Keratinocyte (primary cell): ENCODE measurements around the gene PLPPR1. TPM values are rescaled to one million over a fixed set of nuclear protein-coding genes. Genes with fewer than 3 reads are reported as not detected.
A peak's percentile ranks its signal among the peaks of the same experiment; 100 is the strongest.

Experiments
- DNase-seq: peaks from one replicate; pipeline ENCODE4 v3.0.0-alpha.2; 2011; ENCODE audit warnings: low read depth, missing footprints, low spot score
- FAIRE-seq: peaks from 2 replicates; lab custom pipeline; 2011; peaks lifted over from hg19 to GRCh38; lab: Jason Lieb, UNC
- H2AFZ ChIP-seq: 2 replicates; pipeline ENCODE4 v1.6.0; 2012; ENCODE audit warnings: low read length, control low read depth, inconsistent platforms; ENCODE audit not compliant: control insufficient read depth
- H3K27ac ChIP-seq: 2 replicates; pipeline ENCODE4 v1.5.1; 2011; ENCODE audit warnings: low read length; ENCODE audit not compliant: control insufficient read depth, insufficient read depth
- H3K27me3 ChIP-seq: 3 replicates; pipeline ENCODE4 v1.6.0; 2011; ENCODE audit warnings: low read length; ENCODE audit not compliant: control insufficient read depth, insufficient read depth; ENCODE audit errors: extremely low read depth
- H3K36me3 ChIP-seq, 2 experiments: 2 replicates in 1 of 2; 3 replicates in 1 of 2; pipeline ENCODE4 v1.5.1; 2011; ENCODE audit warnings: low read length in 2 of 2, mild to moderate bottlenecking in 1 of 2; ENCODE audit not compliant: control insufficient read depth in 2 of 2, insufficient read depth in 2 of 2; ENCODE audit errors: extremely low read depth in 1 of 2
- H3K4me1 ChIP-seq: 3 replicates; pipeline ENCODE4 v1.5.1; 2011; ENCODE audit warnings: low read length; ENCODE audit not compliant: control insufficient read depth, insufficient read depth; ENCODE audit errors: extremely low read depth
- H3K4me2 ChIP-seq: 3 replicates; pipeline ENCODE4 v1.6.0; 2011; ENCODE audit warnings: low read depth, low read length; ENCODE audit not compliant: control insufficient read depth, insufficient read depth; ENCODE audit errors: extremely low read depth
- H3K4me3 ChIP-seq, 3 experiments: fragments of 200-600 bp in 1 of 3; sonication (generic) in 1 of 3; 2 replicates in 2 of 3; 3 replicates in 1 of 3; pipeline ENCODE4 v1.5.1; 2011 to 2016; ENCODE audit warnings: low read length in 3 of 3, mild to moderate bottlenecking in 3 of 3, control low read depth in 2 of 3, inconsistent platforms in 1 of 3, low read depth in 1 of 3, mixed read lengths in 1 of 3, mixed run types in 1 of 3, moderate library complexity in 1 of 3; ENCODE audit not compliant: control insufficient read depth in 2 of 3, insufficient read depth in 2 of 3; ENCODE audit errors: extremely low read depth in 1 of 3
- H3K79me2 ChIP-seq: 2 replicates; pipeline ENCODE4 v1.6.0; 2012; ENCODE audit warnings: low read length; ENCODE audit not compliant: control insufficient read depth, insufficient read depth
- H3K9ac ChIP-seq: 3 replicates; pipeline ENCODE4 v1.6.0; 2011; ENCODE audit warnings: low read length; ENCODE audit not compliant: control insufficient read depth, insufficient read depth; ENCODE audit errors: extremely low read depth
- H3K9me1 ChIP-seq: 3 replicates; pipeline ENCODE4 v1.6.0; 2011; ENCODE audit warnings: low read length; ENCODE audit not compliant: control insufficient read depth, insufficient read depth; ENCODE audit errors: extremely low read depth
- H3K9me3 ChIP-seq: 2 replicates; pipeline ENCODE4 v1.5.1; 2012; ENCODE audit warnings: low read depth, low read length; ENCODE audit not compliant: control insufficient read depth
- H4K20me1 ChIP-seq: 3 replicates; pipeline ENCODE4 v1.6.0; 2011; ENCODE audit warnings: low read length; ENCODE audit not compliant: control insufficient read depth, insufficient read depth; ENCODE audit errors: extremely low read depth
- EZH2 ChIP-seq: IDR thresholded peaks from one replicate; pipeline ENCODE4 v1.6.1; 2012; ENCODE audit warnings: inconsistent platforms, mild to moderate bottlenecking, low read length, moderate library complexity
- dilution Hi-C: fragments of 300-500 bp; cut with MboI; formaldehyde crosslinking; loops from one replicate; pipeline ENCODE4 v1.7.0; 2020; ENCODE audit warnings: low sequenced_read_pairs; ENCODE audit not compliant: extremely low pct_ligation_motif_present
- polyA plus RNA-seq, 5 experiments: library from polyadenylated mRNA; depleted of rRNA in 3 of 5; stranded (reverse) in 3 of 5; stranded (forward) in 1 of 5; unstranded in 1 of 5; fragments of >200 nt; gene quantifications; 1 replicate in 1 of 5; 2 replicates in 3 of 5; 3 replicates in 1 of 5; pipeline versions ENCODE4 v1.2.1 to v1.2.3, GENCODE V29; 2011 to 2012; ENCODE audit warnings: missing spikeins in 2 of 5, low read depth in 1 of 5, low replicate concordance in 1 of 5
- TF ChIP-seq, protein P1 (sequence below), 3 experiments: IDR thresholded peaks in 1 of 3; conservative IDR thresholded peaks in 1 of 3; optimal IDR thresholded peaks in 1 of 3; 2 replicates in 2 of 3; 3 replicates in 1 of 3; pipeline versions ENCODE3 to v1.5.1; 2011; ENCODE audit warnings: low read length in 3 of 3, mild to moderate bottlenecking in 3 of 3, moderate library complexity in 2 of 3, control low read depth in 1 of 3, inconsistent platforms in 1 of 3; ENCODE audit not compliant: insufficient read depth in 2 of 3; ENCODE audit errors: extremely low read depth in 1 of 3

PLPPR1 gene
- polyA plus RNA-seq, 1 donor (not counting 4 experiments of a cell fraction or from before 2014, with no cell fraction given) = not detected

DNA sequence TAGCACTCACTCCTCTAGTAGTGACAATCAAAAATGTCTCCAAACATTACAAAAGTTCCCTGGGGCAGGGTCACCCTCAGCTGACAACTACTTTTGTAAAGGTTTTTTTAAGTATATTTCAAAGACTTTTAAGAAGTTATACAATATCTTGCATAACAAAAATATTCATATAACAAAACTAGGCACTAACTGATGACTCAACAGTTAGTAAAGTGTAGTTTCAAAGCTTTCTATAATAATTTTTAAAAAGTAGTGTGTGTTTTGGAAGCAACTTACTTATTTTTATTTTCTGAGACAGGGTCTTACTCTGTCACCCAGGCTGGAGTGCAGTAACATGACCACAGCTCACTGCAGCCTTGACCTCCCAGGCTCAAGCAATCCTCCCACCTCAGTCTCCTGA, 271.4 kb downstream of the PLPPR1 start:
- TF ChIP-seq, protein P1, sequence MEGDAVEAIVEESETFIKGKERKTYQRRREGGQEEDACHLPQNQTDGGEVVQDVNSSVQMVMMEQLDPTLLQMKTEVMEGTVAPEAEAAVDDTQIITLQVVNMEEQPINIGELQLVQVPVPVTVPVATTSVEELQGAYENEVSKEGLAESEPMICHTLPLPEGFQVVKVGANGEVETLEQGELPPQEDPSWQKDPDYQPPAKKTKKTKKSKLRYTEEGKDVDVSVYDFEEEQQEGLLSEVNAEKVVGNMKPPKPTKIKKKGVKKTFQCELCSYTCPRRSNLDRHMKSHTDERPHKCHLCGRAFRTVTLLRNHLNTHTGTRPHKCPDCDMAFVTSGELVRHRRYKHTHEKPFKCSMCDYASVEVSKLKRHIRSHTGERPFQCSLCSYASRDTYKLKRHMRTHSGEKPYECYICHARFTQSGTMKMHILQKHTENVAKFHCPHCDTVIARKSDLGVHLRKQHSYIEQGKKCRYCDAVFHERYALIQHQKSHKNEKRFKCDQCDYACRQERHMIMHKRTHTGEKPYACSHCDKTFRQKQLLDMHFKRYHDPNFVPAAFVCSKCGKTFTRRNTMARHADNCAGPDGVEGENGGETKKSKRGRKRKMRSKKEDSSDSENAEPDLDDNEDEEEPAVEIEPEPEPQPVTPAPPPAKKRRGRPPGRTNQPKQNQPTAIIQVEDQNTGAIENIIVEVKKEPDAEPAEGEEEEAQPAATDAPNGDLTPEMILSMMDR (optimal IDR thresholded peaks at IDR 0.05 in 1 of 3, IDR thresholded peaks at IDR 0.05 in 1 of 3, conservative IDR thresholded peaks at IDR 0.05 in 1 of 3; ENCODE audit: extremely low read depth in 1 of 3, insufficient read depth in 2 of 3, low read length in 3 of 3) = no peak
- TF ChIP-seq EZH2 = no peak
- Histone ChIP-seq H3K79me2 (no peaks in the 10 kb centered on the region), H3K4me3 (no peak overlapping the region), H3K4me1 (no peaks in the 10 kb centered on the region), H3K27ac (no peak overlapping the region), H3K4me2 (no peak overlapping the region), H4K20me1 (no peaks in the 10 kb centered on the region), H3K27me3 (no peaks in the 10 kb centered on the region), H3K9ac (no peak overlapping the region), H3K36me3 (no peaks in the 10 kb centered on the region), H3K9me1 (no peaks in the 10 kb centered on the region), H3K9me3 (no peaks in the 10 kb centered on the region), H2AFZ (no peak overlapping the region)
- dilution Hi-C loops = no loop called here
- DNase-seq = no peak
- FAIRE-seq = no peak

DNA sequence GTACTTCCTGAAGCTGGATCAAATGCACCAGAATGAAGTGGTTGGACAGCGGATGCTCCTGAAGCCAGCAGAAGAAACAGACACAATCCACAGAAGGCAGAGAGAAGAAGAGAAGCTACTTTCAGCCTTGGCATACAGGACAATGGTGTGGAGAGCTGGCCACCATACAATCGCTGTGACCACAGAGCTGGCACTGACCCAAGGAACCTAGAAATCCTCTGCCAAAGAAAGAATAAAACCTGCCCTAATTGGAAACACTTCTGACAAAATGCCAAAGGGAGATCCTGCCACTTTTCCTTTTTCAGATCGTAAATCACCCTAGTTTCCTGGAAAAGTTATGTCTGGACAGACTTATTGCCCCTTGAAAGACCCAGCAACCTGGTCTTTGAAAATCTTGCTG, 278.5 kb downstream of the PLPPR1 start:
- H3K9ac ChIP-seq = no peak overlapping the region
- no peak for FAIRE-seq
- H3K36me3 ChIP-seq = no peaks in the 10 kb centered on the region
- H3K4me2 ChIP-seq = peak overlapping the region; percentile 39
- dilution Hi-C loops = no loop called here
- H3K4me3 ChIP-seq = peak overlapping the region in 1 of 3 experiments; percentile 41
- H2AFZ ChIP-seq = no peak overlapping the region
- no peaks in the 10 kb centered on the region for H3K27me3 ChIP-seq
- H4K20me1 ChIP-seq = no peaks in the 10 kb centered on the region
- DNase-seq = no peak
- no peak overlapping the region for H3K27ac ChIP-seq
- H3K9me3 ChIP-seq = no peaks in the 10 kb centered on the region
- no peaks in the 10 kb centered on the region for H3K9me1 ChIP-seq
- TF ChIP-seq, protein P1 (optimal IDR thresholded peaks at IDR 0.05 in 1 of 3, IDR thresholded peaks at IDR 0.05 in 1 of 3, conservative IDR thresholded peaks at IDR 0.05 in 1 of 3; ENCODE audit: extremely low read depth in 1 of 3, insufficient read depth in 2 of 3, low read length in 3 of 3) = no peak
- no peak for TF ChIP-seq EZH2
- no peaks in the 10 kb centered on the region for H3K79me2 ChIP-seq
- H3K4me1 ChIP-seq = peaks cover 16% of the 10 kb centered on the region
